HG03135 (cell line): ENCODE results near the gene SETD2.

ENCODE experiments used
- ATAC-seq: cut with Tn5 transposase; IDR thresholded peaks from one replicate; pipeline ENCODE4 v1.9.1; 2021; ENCODE audit warnings: mild to moderate bottlenecking, moderate library complexity; ENCODE audit not compliant: unreplicated experiment

The SETD2 gene

DNA sequence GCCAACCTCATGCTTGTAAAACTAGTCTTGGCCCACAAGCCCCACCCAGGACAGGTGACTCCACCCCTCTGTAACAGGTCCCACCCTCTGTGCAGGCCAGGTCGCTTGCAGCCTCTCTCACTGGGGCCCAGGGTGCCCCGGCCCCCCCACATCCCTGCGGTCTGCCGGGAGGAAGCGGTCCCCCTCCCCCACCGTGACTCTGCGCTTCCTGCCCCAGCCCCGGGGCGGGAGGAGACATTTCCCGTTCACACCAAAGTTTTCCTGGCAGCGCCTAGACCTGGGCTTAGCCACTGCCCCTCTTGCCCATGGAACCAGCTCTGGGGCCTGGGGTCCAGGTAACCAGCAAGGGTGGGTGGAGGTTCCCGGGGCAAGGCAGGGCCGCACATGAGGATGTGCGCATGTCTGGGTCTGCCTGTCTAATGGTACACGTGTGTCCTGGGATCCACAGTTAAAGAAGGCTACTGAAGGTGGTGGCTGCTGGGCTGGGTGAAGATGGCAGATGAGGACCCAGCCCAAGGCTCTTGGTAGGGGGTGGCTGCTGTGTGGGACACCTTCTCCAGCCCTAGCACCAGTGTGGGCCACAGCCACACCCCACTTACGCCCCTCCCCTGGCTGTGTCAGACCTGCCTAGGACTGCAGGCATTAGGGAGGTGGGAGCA, 176.0 kb downstream of the SETD2 start:
- peak; percentile 68 for ATAC-seq

GRCh38 chr3:46987319-46987742, 176.6 kb downstream of the SETD2 start:
- ATAC-seq = no peak

DNA sequence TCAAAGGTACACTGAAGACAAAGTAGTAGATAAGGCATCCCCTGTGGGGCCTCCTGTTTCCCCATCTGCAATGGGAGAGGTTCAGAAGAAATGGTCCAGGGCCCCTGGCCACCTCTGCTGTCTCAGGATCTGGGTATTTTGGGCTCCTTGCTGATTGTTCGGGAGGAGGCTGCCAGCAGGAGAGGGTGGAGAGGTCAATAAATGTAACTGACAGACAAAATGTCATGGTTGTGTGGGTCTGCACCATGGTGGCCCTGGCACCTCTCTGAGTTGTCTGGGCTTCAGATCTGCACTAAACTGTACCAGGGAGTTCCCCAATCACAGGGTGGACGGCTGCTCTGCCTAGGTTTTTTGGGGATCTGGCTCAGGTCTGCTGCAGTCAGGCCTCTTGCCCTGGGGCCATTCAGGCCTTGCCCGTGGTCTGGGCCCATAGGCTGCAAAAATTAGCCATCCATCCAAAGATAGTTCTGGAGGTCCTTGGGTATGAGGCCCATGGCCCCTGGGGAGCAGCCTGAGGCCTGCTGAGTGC, 177.1 kb downstream of the SETD2 start:
- no peak for ATAC-seq

GRCh38 chr3:46986055-46986730, 177.7 kb downstream of the SETD2 start:
- ATAC-seq = no peak

- no peak for ATAC-seq
Observed at GRCh38 chr3:46985588-46985987, 178.3 kb downstream of the SETD2 start.

DNA sequence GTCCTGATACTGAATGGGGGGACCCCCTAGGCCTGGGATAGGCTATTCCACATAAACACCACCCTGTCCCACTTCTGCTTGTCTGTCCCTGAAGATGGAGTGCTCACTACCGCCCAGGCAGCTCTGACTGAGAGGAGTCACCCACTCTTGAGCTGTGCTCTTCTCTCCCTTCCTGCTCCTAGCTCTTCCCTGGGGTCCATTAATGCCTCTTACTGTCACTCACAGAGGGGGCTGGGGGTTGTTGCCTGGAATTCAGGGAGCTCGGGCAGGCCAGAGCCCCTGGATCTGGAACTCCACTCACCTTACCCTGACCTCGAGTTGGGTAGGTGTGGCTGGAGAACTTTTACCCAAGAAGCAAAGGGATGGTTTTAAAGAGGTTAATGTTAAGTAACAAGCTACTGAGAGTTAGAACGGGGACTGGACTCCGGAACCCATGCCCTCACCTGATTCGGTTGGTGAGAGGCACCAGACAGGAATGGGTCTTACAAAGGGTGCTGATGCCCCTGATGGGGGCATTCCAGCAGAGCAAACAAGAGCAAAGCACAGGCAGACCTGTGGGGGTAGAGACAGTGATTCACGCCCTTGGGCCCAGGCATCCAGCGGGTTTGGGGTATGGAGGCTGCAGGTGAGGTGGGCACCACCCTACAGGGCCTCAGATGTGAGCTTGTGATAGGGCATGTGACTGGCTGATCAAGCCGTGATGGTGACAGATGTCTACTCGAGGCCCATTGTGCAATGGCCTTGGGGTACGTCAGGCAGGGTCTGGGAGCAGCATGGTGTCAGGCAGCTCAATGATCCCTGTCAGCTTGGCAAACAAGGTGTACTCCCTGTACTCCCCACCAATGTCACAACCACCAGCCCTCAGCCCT, 179.1 kb downstream of the SETD2 start:
- ATAC-seq = no peak

DNA sequence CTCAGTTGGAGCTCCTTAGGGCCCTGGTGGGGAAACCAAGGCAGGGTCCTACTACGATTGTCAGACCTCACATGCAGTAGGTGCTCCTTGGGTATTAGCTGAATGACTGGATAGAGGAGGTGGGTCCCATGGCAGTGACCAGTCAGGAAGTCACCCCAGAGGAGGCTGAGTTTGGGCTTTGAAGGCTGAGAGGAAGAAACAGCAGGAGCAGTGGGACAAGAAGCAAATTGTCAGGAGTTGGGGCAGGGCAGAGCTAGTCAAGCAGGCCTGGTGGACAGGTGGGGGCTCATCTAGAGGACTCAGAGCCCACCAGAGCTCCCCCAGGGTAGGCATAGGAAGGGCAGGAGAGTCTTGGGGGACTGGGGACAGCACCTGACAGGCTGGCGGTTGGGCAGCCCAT, 181.4 kb downstream of the SETD2 start:
- no peak for ATAC-seq

GRCh38 chr3:46981932-46982471, 181.9 kb downstream of the SETD2 start:
- no peak for ATAC-seq

GRCh38 chr3:46979958-46980497, 183.9 kb downstream of the SETD2 start:
- ATAC-seq = peak; percentile 3

GRCh38 chr3:46978985-46979944, 184.6 kb downstream of the SETD2 start, which contains the start of gene NBEAL2:
TSS of gene NBEAL2 (plus strand) at chr3:46979666. CDS start at chr3:46979862, 196 bp downstream.
- peak; percentile 65 for ATAC-seq

DNA sequence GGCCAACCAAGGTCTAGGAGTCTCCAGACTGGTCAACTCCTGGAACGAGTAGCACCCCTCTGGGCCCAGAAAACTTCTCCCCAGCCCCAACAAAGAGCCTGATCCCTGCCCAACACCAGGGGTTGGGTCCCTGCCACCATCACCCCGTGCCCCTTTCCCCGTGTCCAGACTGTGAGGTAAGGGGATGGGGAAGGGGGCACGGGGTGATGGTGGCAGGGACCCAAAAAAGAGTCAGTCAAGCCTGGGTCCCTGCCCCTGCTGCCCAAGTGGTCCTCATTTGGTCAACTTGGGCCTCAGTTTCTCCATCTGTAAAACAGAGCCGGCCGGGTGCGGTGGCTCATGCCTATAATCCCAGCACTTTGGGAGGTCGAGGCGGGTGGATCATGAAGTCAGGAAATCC, 185.5 kb downstream of the SETD2 start:
- ATAC-seq = no peak

GRCh38 chr3:46977811-46978195, 186.1 kb downstream of the SETD2 start:
- no peak for ATAC-seq

- ATAC-seq = peak; percentile 62
Observed at GRCh38 chr3:46976326-46977190, 187.4 kb downstream of the SETD2 start, which contains the start of gene CCDC12. TSS of gene CCDC12 (minus strand) at chr3:46976745. CDS start at chr3:46976732, 13 bp downstream.

- ATAC-seq = no peak
Observed at GRCh38 chr3:46974421-46975171, 189.3 kb downstream of the SETD2 start.

GRCh38 chr3:46972396-46972795, 191.5 kb downstream of the SETD2 start:
- ATAC-seq = no peak

DNA sequence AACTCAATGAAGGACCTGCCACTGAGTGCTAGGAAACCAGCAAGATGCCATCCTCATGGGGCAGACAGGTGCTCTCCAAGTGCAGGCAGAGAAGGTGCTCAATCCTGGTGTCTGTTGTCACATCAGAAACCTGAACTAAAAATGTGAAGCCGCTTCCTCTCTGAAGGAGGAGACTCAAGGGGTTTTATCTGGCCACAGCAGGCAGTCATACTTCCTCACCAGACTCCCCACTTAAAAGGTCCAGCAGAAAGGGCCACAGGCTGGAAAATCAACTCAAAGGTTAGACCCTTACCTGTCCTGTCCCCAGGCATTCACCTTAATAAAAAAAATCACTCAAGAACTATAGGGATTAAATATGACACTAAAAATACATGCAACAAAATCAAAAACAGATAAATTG, 192.2 kb downstream of the SETD2 start:
- ATAC-seq = no peak

DNA sequence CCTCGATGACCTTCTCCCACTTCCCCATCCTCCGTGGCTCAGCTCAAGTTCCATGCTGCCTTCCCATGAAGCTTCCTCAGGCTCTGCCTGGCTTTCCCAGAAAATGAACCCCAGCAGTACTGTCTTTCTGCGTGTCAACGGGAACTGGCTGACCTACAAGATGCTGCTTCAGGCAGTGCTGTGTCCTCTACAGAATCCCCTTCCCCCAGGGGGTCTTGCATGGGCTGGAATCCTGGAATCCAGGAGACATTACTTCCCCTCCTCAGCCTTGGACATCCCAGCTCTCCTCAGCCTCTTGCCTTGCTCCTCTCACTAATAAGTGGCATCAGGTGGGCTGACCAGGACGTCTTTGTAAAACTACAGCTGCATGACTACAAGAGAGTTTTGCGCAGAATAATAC, 192.8 kb downstream of the SETD2 start:
- no peak for ATAC-seq
